Endodermal cell (in vitro differentiated cells): ENCODE measurements around the gene OR2B2. TPM values are rescaled to one million over a fixed set of nuclear protein-coding genes. Genes with fewer than 3 reads are reported as not detected.
A peak's percentile ranks its signal among the peaks of the same experiment; 100 is the strongest.

Experiments
- DNase-seq: peaks from one replicate; pipeline ENCODE4 v3.0.0-alpha.2; 2017
- H3K27ac ChIP-seq: 2 replicates; pipeline ENCODE4 v1.5.1; 2013; ENCODE audit warnings: mild to moderate bottlenecking, low read depth, low read length, moderate library complexity
- H3K27me3 ChIP-seq: 2 replicates; pipeline ENCODE4 v1.6.1; 2013; ENCODE audit warnings: mild to moderate bottlenecking, low read length, moderate library complexity; ENCODE audit not compliant: insufficient read depth, control insufficient read depth, poor library complexity, severe bottlenecking
- H3K36me3 ChIP-seq: 2 replicates; pipeline ENCODE4 v1.7.0; 2013; ENCODE audit warnings: mild to moderate bottlenecking, low read length, moderate library complexity; ENCODE audit not compliant: control insufficient read depth, insufficient read depth
- H3K4me1 ChIP-seq: one replicate; pipeline ENCODE4 v1.7.0; 2013; ENCODE audit warnings: low read length; ENCODE audit not compliant: control insufficient read depth, insufficient read depth
- H3K4me3 ChIP-seq: 2 replicates; pipeline ENCODE4 v1.5.1; 2013; ENCODE audit warnings: mild to moderate bottlenecking, low read length, moderate library complexity
- H3K9ac ChIP-seq: 2 replicates; pipeline ENCODE4 v1.6.1; 2013; ENCODE audit warnings: mild to moderate bottlenecking, low read length, moderate library complexity; ENCODE audit not compliant: poor library complexity, severe bottlenecking; ENCODE audit errors: extremely low read depth
- H3K9me3 ChIP-seq: 2 replicates; pipeline ENCODE4 v1.6.1; 2013; ENCODE audit warnings: mild to moderate bottlenecking, low read length, moderate library complexity; ENCODE audit not compliant: control insufficient read depth
- H3K27ac Mint-ChIP-seq: 2 replicates; pipeline ENCODE4 v1.8.0; 2020; ENCODE audit warnings: mixed read lengths
- H3K27me3 Mint-ChIP-seq: 2 replicates; pipeline ENCODE4 v1.8.0; 2021; ENCODE audit warnings: mild to moderate bottlenecking, mixed read lengths; ENCODE audit not compliant: insufficient read depth
- H3K36me3 Mint-ChIP-seq: 2 replicates; pipeline ENCODE4 v1.8.0; 2020; ENCODE audit warnings: low read depth, mixed read lengths
- H3K4me1 Mint-ChIP-seq: 2 replicates; pipeline ENCODE4 v1.8.0; 2020; ENCODE audit warnings: mixed read lengths
- H3K4me3 Mint-ChIP-seq: 2 replicates; pipeline ENCODE4 v1.8.0; 2020; ENCODE audit warnings: mild to moderate bottlenecking, moderate library complexity, mixed read lengths
- H3K9me3 Mint-ChIP-seq: 2 replicates; pipeline ENCODE4 v1.8.0; 2020; ENCODE audit warnings: mild to moderate bottlenecking, mixed read lengths
- CTCF ChIP-seq: fragments of 200-600 bp; sonication (generic); conservative IDR thresholded peaks from 2 replicates; pipeline ENCODE4 v1.5.0; 2021; ENCODE audit warnings: antibody characterized with exemption, mild to moderate bottlenecking
- WGBS, 2 experiments: methylation state at CpG; one replicate each; pipeline versions ENCODE4 v1.1.5 to v1.1.7; 2013; ENCODE audit warnings: missing lambda C conversion rate in 2 of 2, mixed read lengths in 1 of 2; ENCODE audit not compliant: insufficient coverage in 1 of 2, insufficient read length in 1 of 2; 5-methylcytosine and 5-hydroxymethylcytosine counted together
- total RNA-seq, 2 donors: library from RNA; stranded (reverse); fragmentation: NEBNext Ultra II Directional in 1 of 2; extraction: Animal tissue kit (Norgen Biotek cat#: 25700) in 1 of 2; gene quantifications; 2 replicates in 1 of 2; 3 replicates in 1 of 2; pipeline ENCODE4 v1.2.1, GENCODE V29; 2021

OR2B2 gene
- total RNA-seq, 2 donors from 2014 or later, result not detected

DNA sequence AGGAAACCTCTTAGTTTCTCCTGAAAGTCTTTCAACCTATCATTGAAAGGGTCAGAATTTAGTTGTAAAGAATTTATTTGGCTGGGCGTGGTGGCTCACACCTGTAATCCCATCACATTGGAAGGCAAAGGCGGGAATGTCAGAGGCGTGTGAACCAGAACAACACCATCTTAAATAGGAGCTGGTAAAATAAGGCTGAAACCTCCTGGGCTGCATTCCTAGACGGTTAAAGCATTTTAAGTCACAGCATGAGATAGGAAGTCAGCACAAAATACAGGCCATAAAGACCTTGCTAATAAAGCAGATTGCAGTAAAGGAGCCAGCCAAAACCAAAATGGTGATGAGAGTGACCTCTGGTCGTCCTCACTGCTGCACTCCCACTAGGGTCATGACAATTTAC is 29.6 kb downstream of the OR2B2 start:
- H3K27ac Mint-ChIP-seq, result peak overlapping the region; percentile 72
- Histone ChIP-seq H3K27ac (no peak overlapping the region), H3K36me3 (no peaks in the 10 kb centered on the region), H3K27me3 (no peaks in the 10 kb centered on the region), H3K4me1 (no peaks in the 10 kb centered on the region), H3K4me3 (no peak overlapping the region), H3K9ac (no peak overlapping the region), H3K9me3 (no peaks in the 10 kb centered on the region)
- WGBS, 2 experiments, result 78 to 82% methylated on average over 4 to 5 of the region's 5 CpGs
- no peaks in the 10 kb centered on the region for H3K36me3 Mint-ChIP-seq
- H3K27me3 Mint-ChIP-seq, result no peaks in the 10 kb centered on the region
- H3K9me3 Mint-ChIP-seq, result no peaks in the 10 kb centered on the region
- DNase-seq, result peak; percentile 83
- no peak overlapping the region for H3K4me3 Mint-ChIP-seq
- peaks cover 2% of the 10 kb centered on the region for H3K4me1 Mint-ChIP-seq
- TF ChIP-seq CTCF, result no peak

DNA sequence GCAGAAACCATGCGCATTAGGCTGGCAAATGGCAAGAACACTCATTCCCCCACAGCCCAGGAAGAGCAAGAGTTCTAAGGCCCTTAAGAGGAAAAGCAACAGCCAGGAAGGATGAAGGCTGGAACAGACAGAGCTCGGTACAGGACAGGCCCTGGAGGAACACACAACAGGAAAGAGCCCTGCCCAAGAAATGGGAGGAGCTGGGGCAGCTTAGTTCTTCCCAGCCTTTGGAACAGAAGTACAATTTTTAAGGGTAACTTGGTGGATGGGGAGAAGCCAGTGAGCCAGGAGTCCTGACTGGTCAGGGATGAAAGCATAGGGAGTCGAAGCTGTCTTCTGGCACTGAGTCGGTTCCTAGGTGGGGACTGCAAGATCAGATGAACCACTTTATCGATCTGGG is 32.4 kb downstream of the OR2B2 start:
- peak; percentile 48 for DNase-seq
- WGBS, 2 experiments, result 91% methylated on average over 4 to 5 of the region's 5 CpGs
- Histone ChIP-seq H3K9me3 (no peaks in the 10 kb centered on the region), H3K27ac (no peak overlapping the region), H3K4me3 (no peak overlapping the region), H3K9ac (no peak overlapping the region), H3K36me3 (no peaks in the 10 kb centered on the region), H3K4me1 (no peaks in the 10 kb centered on the region), H3K27me3 (no peaks in the 10 kb centered on the region)
- TF ChIP-seq CTCF, result no peak
- H3K4me3 Mint-ChIP-seq, result no peak overlapping the region
- H3K36me3 Mint-ChIP-seq, result no peaks in the 10 kb centered on the region
- H3K27ac Mint-ChIP-seq, result peak overlapping the region; percentile 48
- H3K4me1 Mint-ChIP-seq, result peaks cover 2% of the 10 kb centered on the region
- no peaks in the 10 kb centered on the region for H3K27me3 Mint-ChIP-seq
- peaks cover 3% of the 10 kb centered on the region for H3K9me3 Mint-ChIP-seq

DNA sequence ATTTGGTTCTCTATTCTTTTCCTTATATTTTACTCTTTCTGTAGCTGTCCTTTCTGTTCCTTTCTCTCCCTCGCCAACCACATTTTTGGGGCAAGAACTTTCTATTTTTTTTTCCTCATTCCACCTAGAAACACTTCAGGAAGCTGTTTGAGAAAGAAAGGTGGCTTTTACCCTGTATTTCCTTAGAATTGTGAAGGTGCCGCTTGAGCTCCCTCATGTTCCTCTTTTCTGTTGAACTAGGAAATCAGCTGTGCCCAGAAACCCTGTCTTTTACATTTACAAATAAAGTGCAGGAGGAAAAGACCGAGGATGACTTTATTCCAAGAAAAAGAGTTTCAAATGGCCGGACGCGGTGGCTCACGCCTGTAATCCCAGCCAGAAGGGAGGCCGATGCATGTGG is 38.2 kb downstream of the OR2B2 start:
- Mint-ChIP-seq H3K27me3 (no peaks in the 10 kb centered on the region), H3K36me3 (no peaks in the 10 kb centered on the region), H3K4me3 (peak overlapping the region; percentile 83), H3K27ac (peak overlapping the region; percentile 99), H3K4me1 (peaks cover 17% of the 10 kb centered on the region), H3K9me3 (peaks cover 3% of the 10 kb centered on the region)
- Histone ChIP-seq H3K9ac (no peak overlapping the region), H3K4me3 (no peak overlapping the region), H3K36me3 (no peaks in the 10 kb centered on the region), H3K9me3 (no peaks in the 10 kb centered on the region), H3K4me1 (no peaks in the 10 kb centered on the region), H3K27me3 (no peaks in the 10 kb centered on the region), H3K27ac (peak overlapping the region; percentile 59)
- 89 to 92% methylated on average over 6 to 8 of the region's 8 CpGs for WGBS, 2 experiments
- no peak for DNase-seq
- no peak for TF ChIP-seq CTCF
